Rectal smooth muscle tissue (tissue), 1 donor: ENCODE data around the gene LILRB5.
"Not testable (repeated sequence)": the region's sequence is repeated elsewhere in the genome, so short reads cannot be mapped to it uniquely, and the experiment has no call there.

Source experiments
- H3K27ac ChIP-seq: one replicate; pipeline ENCODE4 v1.7.0; 2013; ENCODE audit warnings: low read depth, low read length, inconsistent platforms
- H3K27me3 ChIP-seq: one replicate; pipeline ENCODE4 v1.7.0; 2013; ENCODE audit warnings: low read length; ENCODE audit not compliant: control insufficient read depth, insufficient read depth
- H3K36me3 ChIP-seq: one replicate; pipeline ENCODE4 v1.7.0; 2013; ENCODE audit warnings: low read length; ENCODE audit not compliant: control insufficient read depth, insufficient read depth
- H3K4me1 ChIP-seq: one replicate; pipeline ENCODE4 v1.7.0; 2013; ENCODE audit warnings: low read length; ENCODE audit not compliant: control insufficient read depth, insufficient read depth
- H3K4me3 ChIP-seq: one replicate; pipeline ENCODE4 v1.7.0; 2013; ENCODE audit warnings: low read length
- H3K9ac ChIP-seq: one replicate; pipeline ENCODE4 v1.7.0; 2013; ENCODE audit warnings: low read length

Gene LILRB5

GRCh38 chr19:54257116-54257480, at the start of gene LILRB5:
Gene LILRB5 (minus strand): TSS chr19:54257273. CDS start chr19:54257193, 80 bp downstream.
- no peak within 1 kb of the TSS for H3K9ac ChIP-seq
- H3K27ac ChIP-seq, result no peak within 1 kb of the TSS
- no peaks in the 10 kb centered on the region for H3K36me3 ChIP-seq
- peaks cover 4% of the 10 kb centered on the region for H3K27me3 ChIP-seq
- H3K4me3 ChIP-seq, result peak within 1 kb of the TSS; percentile 27
- H3K4me1 ChIP-seq, result no peaks in the 10 kb centered on the region

DNA sequence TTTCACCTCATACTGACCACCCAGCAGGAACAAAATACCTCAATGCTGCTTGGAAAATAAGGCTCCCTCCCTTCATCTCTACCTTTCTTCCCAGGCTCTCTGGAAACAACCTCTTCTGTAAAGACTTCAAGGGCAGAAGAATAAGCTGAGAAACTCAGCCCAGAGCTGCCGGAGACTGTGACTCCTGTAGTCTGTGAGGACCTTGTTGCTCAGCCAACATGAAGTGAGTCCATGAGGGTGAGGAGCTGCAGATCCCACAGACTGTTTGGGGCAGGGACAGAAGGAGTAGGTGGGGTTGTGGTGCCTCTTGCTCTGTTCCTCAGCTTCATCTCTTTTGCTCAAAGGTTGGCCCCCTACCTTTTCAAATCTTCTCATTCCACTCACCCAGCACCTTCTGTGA, 48.1 kb upstream of the LILRB5 start:
- H3K36me3 ChIP-seq, result no peaks in the 10 kb centered on the region
- H3K27ac ChIP-seq, result no peak overlapping the region
- no peak overlapping the region for H3K4me3 ChIP-seq
- H3K27me3 ChIP-seq, result no peaks in the 10 kb centered on the region
- H3K4me1 ChIP-seq, result no peaks in the 10 kb centered on the region
- no peak overlapping the region for H3K9ac ChIP-seq

DNA sequence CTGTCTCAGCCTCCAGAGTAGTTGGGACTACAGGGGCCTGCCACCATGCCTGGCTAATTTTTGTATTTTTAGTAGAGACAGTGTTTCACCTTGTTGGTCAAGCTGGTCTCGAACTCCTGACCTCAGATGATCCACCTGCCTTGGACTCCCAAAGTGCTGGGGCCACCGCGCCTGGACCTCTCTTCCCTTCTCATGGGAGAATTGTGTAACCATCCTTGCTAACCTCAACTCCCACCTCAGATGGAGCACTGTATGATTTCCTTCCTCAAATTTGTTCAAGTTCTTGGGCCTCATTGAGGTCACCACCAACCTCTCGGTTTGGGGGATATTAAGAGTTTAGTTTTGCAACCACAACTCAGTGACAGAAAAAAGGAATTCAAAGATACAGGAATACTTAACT, 45.2 kb upstream of the LILRB5 start:
- no peaks in the 10 kb centered on the region for H3K4me1 ChIP-seq
- H3K9ac ChIP-seq, result no peak overlapping the region
- H3K27ac ChIP-seq, result no peak overlapping the region

GRCh38 chr19:54299515-54299914, 42.4 kb upstream of the LILRB5 start:
- Histone ChIP-seq H3K4me1 (no peaks in the 10 kb centered on the region), H3K9ac (no peak overlapping the region), H3K27me3 (no peaks in the 10 kb centered on the region), H3K27ac (no peak overlapping the region), H3K4me3 (no peak overlapping the region), H3K36me3 (no peaks in the 10 kb centered on the region)

More for the DNA sequence above, 45.2 kb upstream of the LILRB5 start:
- Histone ChIP-seq H3K4me3 (no peak overlapping the region), H3K27me3 (no peaks in the 10 kb centered on the region), H3K36me3 (no peaks in the 10 kb centered on the region)

GRCh38 chr19:54299126-54299498, 42.0 kb upstream of the LILRB5 start:
- Histone ChIP-seq H3K36me3 (no peaks in the 10 kb centered on the region), H3K27me3 (no peaks in the 10 kb centered on the region), H3K4me3 (no peak overlapping the region), H3K9ac (no peak overlapping the region), H3K27ac (no peak overlapping the region), H3K4me1 (no peaks in the 10 kb centered on the region)

- H3K4me1 ChIP-seq, result no peaks in the 10 kb centered on the region
- H3K9ac ChIP-seq, result no peak overlapping the region
- no peak overlapping the region for H3K4me3 ChIP-seq
- H3K36me3 ChIP-seq, result no peaks in the 10 kb centered on the region
- H3K27me3 ChIP-seq, result no peaks in the 10 kb centered on the region
- H3K27ac ChIP-seq, result no peak overlapping the region
These were observed 41.5 kb upstream of the LILRB5 start for GRCh38 chr19:54298357-54299125.

DNA sequence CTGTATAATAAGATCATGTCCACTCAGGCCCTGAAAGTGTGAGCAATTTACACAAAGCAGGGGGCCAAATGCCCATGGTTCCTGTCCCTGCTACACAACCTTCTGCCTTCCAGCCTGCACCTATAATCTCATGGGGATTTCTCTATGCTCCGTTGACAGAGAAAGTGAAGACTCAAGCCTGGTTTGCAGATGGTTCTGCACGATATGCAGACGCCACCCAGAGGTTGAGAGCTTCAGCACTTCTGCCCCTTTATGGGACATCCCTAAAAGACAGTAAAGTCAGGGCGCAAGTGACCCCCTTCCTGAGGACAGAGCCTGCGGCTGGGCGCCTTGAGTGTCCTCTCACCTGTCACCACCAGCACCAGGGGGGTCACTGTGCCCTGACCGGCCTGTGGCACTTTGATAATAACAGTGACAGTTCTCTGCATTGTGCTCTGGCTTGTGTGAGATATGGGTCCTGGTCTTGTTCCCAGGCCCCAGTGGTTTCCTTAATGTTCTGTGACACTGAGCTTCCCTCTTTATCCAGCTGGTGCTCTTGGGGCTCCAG, 40.8 kb upstream of the LILRB5 start:
- H3K27ac ChIP-seq, result no peak overlapping the region
- no peak overlapping the region for H3K4me3 ChIP-seq
- no peaks in the 10 kb centered on the region for H3K36me3 ChIP-seq
- no peaks in the 10 kb centered on the region for H3K4me1 ChIP-seq
- no peaks in the 10 kb centered on the region for H3K27me3 ChIP-seq
- no peak overlapping the region for H3K9ac ChIP-seq

GRCh38 chr19:54294539-54294938, 37.5 kb upstream of the LILRB5 start:
- Histone ChIP-seq H3K9ac (no peak overlapping the region), H3K27ac (no peak overlapping the region), H3K4me1 (no peaks in the 10 kb centered on the region), H3K36me3 (no peaks in the 10 kb centered on the region), H3K27me3 (no peaks in the 10 kb centered on the region), H3K4me3 (no peak overlapping the region)

DNA sequence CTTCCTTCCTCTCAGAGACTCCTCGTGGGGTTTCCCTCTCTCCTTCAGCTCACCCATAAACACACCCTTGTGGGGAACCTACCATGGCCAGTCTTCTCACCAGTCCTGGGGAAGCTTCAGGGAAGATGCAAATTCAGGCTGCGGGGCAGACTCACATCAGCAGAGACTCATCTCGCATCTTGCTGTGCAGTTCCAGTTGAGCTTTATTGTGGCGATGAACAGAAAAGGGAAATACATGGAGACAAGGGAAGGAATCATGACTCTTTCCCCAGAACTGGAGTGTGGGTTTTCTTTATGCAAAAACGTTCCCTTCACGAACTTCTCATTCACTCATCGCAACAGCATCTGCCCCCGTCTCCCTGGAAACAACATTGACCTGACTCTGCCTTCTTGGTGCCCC, 32.1 kb upstream of the LILRB5 start:
- H3K9ac ChIP-seq, H3K27me3 ChIP-seq: not testable (repeated sequence)

DNA sequence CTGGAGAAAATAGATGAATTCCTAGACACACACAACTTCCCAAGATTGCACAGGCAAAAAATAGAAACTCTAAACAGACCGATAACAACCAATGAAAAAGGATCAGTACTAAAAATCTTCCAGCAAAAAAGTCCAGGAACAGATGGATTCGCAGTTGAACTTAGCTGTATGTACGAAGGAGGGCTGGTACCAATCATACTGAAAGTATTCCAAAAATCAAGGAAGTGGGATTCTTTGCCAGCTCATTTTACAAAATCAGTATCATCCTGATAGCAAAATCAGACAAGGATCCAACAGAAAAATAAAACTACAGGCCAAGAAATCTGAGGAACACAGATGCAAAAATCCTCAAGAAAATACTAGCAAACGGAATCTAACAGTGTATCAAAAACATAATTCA, 30.4 kb upstream of the LILRB5 start:
- no peak overlapping the region for H3K9ac ChIP-seq
- H3K4me3 ChIP-seq, result no peak overlapping the region
- H3K36me3 ChIP-seq, result no peaks in the 10 kb centered on the region
- H3K27ac ChIP-seq, result no peak overlapping the region
- no peaks in the 10 kb centered on the region for H3K4me1 ChIP-seq
- H3K27me3 ChIP-seq, result no peaks in the 10 kb centered on the region

More for the DNA sequence above, 32.1 kb upstream of the LILRB5 start:
- not testable (repeated sequence) for H3K4me3 ChIP-seq, H3K36me3 ChIP-seq, H3K27ac ChIP-seq, H3K4me1 ChIP-seq

DNA sequence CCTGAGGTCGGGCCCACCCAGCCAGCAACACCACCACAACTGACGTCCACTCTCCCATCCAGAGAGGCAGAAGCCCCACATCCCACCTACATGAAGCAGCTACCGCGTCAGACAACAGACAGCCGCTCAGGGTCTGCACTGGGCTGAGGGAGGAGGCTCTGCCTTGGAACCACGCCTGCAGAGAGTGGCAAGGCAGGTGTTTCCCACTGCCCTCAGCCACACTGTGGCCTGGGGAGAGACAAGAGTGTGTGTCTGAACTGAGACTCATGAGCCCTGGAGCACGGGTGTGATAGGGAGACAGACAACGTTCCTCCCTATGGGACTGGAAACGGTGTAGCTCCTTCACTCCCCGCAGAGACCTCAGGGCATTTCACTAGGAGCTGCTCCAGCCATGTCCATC, 29.2 kb upstream of the LILRB5 start:
- not testable (repeated sequence) for H3K27ac ChIP-seq, H3K4me3 ChIP-seq, H3K27me3 ChIP-seq, H3K9ac ChIP-seq, H3K4me1 ChIP-seq, H3K36me3 ChIP-seq

GRCh38 chr19:54285427-54286056, 28.5 kb upstream of the LILRB5 start:
- not testable (repeated sequence) for H3K4me3 ChIP-seq, H3K27ac ChIP-seq, H3K36me3 ChIP-seq, H3K27me3 ChIP-seq, H3K4me1 ChIP-seq, H3K9ac ChIP-seq
